ENCODE results near the gene SAMD13.
A peak's percentile ranks its signal among the peaks of the same experiment; 100 is the strongest.

Gene SAMD13

GRCh38 chr1:84385347-84385746, 83.8 kb downstream of the SAMD13 start:
- TF ChIP-seq CTCF (conservative IDR thresholded peaks at IDR 0.05; ENCODE audit: low read depth, low read length) = no peak
- DNase-seq (ENCODE audit: low read depth) = no peak
- H3K4me3 ChIP-seq (ENCODE audit: low read depth, low read length) = no peak overlapping the region

GRCh38 chr1:84386716-84387479, 85.4 kb downstream of the SAMD13 start:
- no peak for TF ChIP-seq CTCF (conservative IDR thresholded peaks at IDR 0.05; ENCODE audit: low read depth, low read length)
- DNase-seq (ENCODE audit: low read depth) = no peak
- no peak overlapping the region for H3K4me3 ChIP-seq (ENCODE audit: low read depth, low read length)

GRCh38 chr1:84387480-84388163, 86.1 kb downstream of the SAMD13 start:
- peak; percentile 58 for DNase-seq (ENCODE audit: low read depth)
- no peak overlapping the region for H3K4me3 ChIP-seq (ENCODE audit: low read depth, low read length)
- TF ChIP-seq CTCF (conservative IDR thresholded peaks at IDR 0.05; ENCODE audit: low read depth, low read length) = peak; percentile 66

- DNase-seq (ENCODE audit: low read depth) = no peak
- no peak overlapping the region for H3K4me3 ChIP-seq (ENCODE audit: low read depth, low read length)
- TF ChIP-seq CTCF (conservative IDR thresholded peaks at IDR 0.05; ENCODE audit: low read depth, low read length) = no peak
These were observed 88.7 kb downstream of the SAMD13 start for GRCh38 chr1:84390226-84390625.

- no peak for DNase-seq (ENCODE audit: low read depth)
- no peak for TF ChIP-seq CTCF (conservative IDR thresholded peaks at IDR 0.05; ENCODE audit: low read depth, low read length)
- no peak within 1 kb of the TSS for H3K4me3 ChIP-seq (ENCODE audit: low read depth, low read length)
These were observed 97.0 kb downstream of the SAMD13 start, which contains the start of gene DNASE2B for GRCh38 chr1:84398175-84399155. Gene DNASE2B (plus strand): TSS chr1:84398484. CDS start chr1:84398565, 81 bp downstream.
